HEK293 (cell line): ENCODE data around the gene ZNF322.

Source experiments
- CTCF ChIP-seq: fragments of 450-650 bp; formaldehyde crosslinking; IDR thresholded peaks from 2 replicates; pipeline ENCODE4 v1.5.1; 2016; ENCODE audit warnings: missing biosample characterization, missing genetic modification characterization
- KLF7 ChIP-seq: fragments of 450-650 bp; formaldehyde crosslinking; IDR thresholded peaks from 2 replicates; pipeline ENCODE4 v1.5.1; 2016; ENCODE audit warnings: missing biosample characterization, missing genetic modification characterization, borderline replicate concordance
- REPIN1 ChIP-seq: fragments of 450-650 bp; formaldehyde crosslinking; IDR thresholded peaks from 2 replicates; pipeline ENCODE4 v1.5.1; 2017; ENCODE audit warnings: missing biosample characterization, missing genetic modification characterization, low read depth
- TCF7L2 ChIP-seq: IDR thresholded peaks from 2 replicates; pipeline ENCODE4 v1.6.1; 2011; ENCODE audit warnings: low read depth, mild to moderate bottlenecking, inconsistent platforms, low read length, moderate library complexity, borderline replicate concordance
- ZNF138 ChIP-seq: fragments of 450-650 bp; formaldehyde crosslinking; IDR thresholded peaks from 2 replicates; pipeline ENCODE4 v1.5.1; 2016; ENCODE audit warnings: missing biosample characterization, missing genetic modification characterization, borderline replicate concordance
- ZNF747 ChIP-seq: fragments of 450-650 bp; formaldehyde crosslinking; IDR thresholded peaks from 2 replicates; pipeline ENCODE4 v1.5.1; 2016; ENCODE audit warnings: missing biosample characterization, missing genetic modification characterization

GRCh38 chr6:26613201-26613600 lies 46.3 kb downstream of the ZNF322 start:
- TF ChIP-seq CTCF = no peak
- TF ChIP-seq ZNF747 (tag by site-specific recombination) = no peak
- no peak for TF ChIP-seq ZNF138 (tag by site-specific recombination)
- no peak for TF ChIP-seq TCF7L2
- no peak for TF ChIP-seq REPIN1 (tag by site-specific recombination)
- no peak for TF ChIP-seq KLF7 (tag by site-specific recombination)
